Activated naive CD4-positive, alpha-beta T cell treated with Interleukin-2 at 50 U/mL for 16 hours (primary cell): ENCODE measurements around the gene CSNK1A1L.
"Not testable (repeated sequence)": the region's sequence is repeated elsewhere in the genome, so short reads cannot be mapped to it uniquely, and the experiment has no call there.

Experiments used
- DNase-seq: peaks from one replicate; pipeline ENCODE4 v3.0.0-alpha.2; 2020

Gene CSNK1A1L

GRCh38 chr13:37102896-37103295, 2.6 kb downstream of the CSNK1A1L start:
- no peak for DNase-seq

- DNase-seq, result no peak
These were observed 4.3 kb downstream of the CSNK1A1L start for GRCh38 chr13:37101201-37101600.

DNA sequence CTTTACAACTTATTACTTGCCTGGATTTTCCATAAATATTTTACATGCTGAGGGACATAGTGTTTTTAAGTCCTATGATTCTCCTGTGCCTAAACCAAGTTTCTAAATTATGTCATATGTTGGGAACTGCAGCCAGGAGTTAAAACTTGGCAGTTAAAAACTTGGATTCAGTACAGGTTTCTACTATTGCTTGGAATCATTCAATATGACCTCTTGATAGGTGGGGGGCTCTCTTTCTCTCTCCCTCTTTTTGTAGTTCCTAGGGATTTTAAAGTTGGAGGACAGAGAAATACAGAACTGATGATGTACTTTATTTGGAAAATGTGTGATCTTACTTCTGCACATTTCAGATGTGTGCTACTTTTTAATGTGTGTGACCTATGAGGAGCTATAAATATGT, 4.7 kb downstream of the CSNK1A1L start:
- no peak for DNase-seq

DNA sequence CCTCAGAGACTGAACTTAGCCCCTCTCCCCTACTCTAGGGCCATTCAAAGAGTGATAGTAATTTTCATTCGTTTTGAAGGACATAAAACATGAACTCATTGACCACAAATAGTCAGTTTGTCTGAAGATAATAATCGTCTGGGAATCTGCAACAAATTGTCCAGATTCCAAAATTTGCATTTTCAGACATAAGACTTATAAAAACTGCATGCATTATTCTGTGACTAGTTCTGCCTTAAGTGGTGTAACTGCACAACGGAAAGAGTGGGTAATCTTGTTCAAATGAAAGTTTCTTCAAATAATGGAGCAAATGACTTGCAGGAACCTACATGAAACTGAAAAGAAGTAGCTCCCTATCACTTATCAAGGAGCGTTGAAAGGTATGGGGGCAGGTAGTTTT, 8.4 kb downstream of the CSNK1A1L start:
- no peak for DNase-seq

DNA sequence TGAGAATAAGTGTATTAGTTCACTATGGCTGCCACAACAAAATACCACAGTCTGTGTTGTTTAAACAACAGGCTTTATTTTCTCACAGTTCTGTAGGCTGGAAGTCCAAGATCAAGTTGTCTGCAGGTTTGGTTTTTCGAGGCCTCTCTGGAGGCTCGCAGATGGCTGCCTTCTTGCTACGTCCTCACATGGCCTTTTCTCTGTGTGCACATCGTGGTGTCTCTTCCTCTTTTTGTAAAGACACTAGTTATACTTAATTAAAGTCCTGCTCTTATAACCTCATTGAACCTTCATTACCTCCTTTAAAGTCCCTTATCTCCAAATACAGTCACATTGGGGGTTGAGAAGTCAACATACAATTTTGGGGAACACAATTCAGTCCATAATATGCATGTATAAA, 10.6 kb downstream of the CSNK1A1L start:
- DNase-seq, result no peak

DNA sequence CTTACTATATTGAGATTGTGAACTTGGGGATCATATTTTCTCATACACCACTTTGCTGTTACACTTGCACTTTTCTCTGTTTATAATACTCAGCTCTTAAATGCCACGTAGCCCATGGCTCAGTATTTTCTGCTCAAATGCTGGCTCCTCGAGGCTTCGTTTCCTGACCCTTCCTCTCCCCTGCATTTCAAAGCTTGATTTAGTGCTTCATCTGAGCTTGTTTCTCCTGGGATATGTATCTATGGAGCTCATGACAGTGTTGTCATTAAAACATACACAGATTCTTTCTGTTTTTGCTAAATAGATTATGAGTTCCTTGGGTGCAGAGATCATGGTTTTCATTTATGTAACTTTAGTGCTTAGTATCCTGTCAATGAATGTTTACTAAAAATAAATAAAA, 11.4 kb downstream of the CSNK1A1L start:
- DNase-seq, result no peak

DNA sequence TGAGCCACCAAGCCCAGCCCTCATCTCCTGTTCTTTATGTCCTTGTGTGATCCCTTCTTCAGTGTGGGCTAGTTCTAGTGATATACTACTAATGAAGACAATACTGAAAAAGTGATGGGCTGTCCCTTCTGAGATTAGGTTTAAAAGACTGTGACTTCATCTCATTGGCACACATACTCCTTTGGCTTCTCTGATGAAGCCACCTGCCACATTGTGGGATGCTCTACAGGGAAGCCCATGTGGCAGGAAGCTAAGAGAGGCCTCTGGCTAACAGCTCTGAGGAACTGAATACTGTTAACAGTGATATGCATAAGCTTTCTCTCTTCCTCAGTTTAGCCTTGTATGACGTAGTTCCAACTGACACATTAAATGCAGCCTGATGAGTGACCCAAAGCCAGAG, 13.6 kb downstream of the CSNK1A1L start:
- no peak for DNase-seq

DNA sequence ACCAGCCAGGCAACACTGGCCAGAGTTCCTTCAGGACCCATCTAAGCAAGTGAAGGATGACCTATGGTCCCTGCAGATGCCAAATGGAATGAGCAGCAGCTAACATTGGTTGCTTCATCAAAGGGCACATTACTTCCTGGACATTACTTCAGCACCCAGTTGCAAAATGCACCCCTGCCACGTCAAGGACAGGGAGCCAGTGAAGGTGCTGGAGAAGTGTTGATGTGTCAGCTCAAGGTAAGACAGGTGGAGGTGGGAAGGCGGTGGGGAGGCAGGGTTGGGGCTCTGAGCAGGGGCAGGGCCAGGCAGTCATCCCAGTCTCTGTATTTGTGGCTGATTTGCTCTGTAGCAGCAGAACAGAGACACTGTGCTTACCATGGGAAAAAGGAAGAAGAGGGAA, 14.6 kb downstream of the CSNK1A1L start:
- no peak for DNase-seq

DNA sequence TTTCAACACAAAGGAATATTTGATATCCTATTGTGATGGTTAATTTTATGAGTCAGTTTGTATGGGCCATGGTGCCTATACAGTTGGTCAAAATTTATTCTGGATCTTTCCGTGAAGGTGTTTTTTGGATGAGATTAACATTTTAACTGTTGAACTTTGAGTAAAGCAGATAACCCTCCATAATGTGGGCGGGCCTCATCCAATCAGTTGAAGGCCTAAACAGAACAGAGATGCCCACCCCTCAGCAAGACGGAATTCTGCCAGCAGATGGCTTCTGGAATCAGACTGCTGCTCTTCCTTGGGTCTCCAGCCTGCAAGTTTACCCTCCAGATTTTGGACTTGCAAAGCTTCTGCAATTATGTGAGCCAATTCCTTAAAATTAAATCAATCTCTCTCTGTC, 16.0 kb downstream of the CSNK1A1L start:
- DNase-seq, result no peak

DNA sequence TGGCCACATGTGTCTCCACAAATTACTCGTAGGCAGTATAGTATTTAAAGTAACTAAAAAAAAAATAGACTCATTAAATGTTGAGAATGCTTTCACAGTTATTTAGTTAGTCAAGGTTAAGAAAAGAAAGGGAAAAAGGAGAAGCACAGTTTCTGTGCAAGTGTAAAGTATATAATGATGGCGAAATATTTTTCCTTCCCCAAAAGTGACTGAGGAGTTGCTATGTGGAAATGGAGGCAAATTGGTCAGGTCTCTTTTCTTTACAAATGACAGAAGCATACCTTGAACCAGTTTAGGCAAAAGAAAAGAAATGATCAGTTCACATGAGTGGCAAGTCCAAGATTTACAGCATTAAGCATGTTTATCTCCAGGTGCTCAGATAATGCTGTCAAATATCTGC, 18.0 kb downstream of the CSNK1A1L start:
- DNase-seq, result no peak

GRCh38 chr13:37085606-37086005, 19.9 kb downstream of the CSNK1A1L start:
- DNase-seq, result no peak

DNA sequence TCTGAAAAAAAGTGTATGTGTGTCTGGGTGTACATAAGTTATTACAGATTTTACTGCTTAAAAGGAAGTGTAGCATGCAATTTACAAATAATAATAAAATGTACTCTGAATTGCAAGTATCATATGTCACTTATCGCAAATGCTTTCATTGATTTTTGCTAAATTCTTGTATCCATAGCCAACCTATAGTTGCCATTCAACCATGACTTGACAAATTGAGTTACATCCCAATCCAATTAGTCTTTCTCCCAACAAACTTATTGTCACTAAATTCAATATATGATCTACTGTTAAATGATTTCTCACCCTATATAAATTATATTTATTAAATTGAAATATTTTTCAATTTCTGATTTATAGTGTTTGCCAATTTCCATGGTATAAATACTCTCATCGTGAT, 28.6 kb downstream of the CSNK1A1L start:
- no peak for DNase-seq

DNA sequence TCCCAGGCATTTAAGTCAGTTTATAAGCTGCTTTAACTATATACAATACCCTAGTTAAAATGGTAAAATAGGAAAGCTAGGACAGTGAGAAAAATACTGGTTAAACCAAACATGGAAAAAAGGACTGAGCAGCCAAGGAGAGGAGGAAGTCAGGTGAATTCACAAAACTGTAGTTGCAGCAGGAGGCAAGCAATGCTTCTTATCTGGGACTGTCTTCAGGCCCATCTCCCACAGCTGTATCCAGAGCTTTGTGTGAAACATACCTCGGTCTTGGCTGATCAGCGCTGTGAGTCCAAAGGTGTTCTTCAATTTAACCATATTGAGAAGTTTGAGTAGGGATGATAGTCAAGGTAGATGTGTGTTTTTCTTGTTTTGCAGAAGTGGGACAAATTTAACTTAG, 30.3 kb downstream of the CSNK1A1L start:
- no peak for DNase-seq

GRCh38 chr13:37074703-37075102, 30.8 kb downstream of the CSNK1A1L start:
- DNase-seq, result no peak

DNA sequence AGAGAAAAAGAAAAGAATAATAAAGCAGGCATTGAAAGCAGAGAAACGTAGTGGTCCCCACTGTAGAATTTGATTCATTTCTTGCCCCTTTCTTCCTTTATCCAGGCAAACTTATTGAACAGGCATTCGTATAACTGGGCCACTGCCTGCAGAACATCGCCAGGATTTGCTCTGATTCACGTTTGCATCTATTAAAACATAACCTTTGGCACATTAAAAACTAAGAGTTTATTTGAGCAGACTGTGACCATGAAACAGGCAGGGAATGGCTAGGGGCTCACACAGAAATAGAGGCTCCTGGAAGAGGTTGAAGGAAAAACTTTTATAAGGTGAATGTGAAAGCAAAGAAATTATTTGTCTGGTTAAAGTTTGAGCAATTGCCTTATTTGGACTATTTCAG, 33.4 kb downstream of the CSNK1A1L start:
- DNase-seq, result no peak

GRCh38 chr13:37070956-37071355, 34.5 kb downstream of the CSNK1A1L start:
- no peak for DNase-seq

DNA sequence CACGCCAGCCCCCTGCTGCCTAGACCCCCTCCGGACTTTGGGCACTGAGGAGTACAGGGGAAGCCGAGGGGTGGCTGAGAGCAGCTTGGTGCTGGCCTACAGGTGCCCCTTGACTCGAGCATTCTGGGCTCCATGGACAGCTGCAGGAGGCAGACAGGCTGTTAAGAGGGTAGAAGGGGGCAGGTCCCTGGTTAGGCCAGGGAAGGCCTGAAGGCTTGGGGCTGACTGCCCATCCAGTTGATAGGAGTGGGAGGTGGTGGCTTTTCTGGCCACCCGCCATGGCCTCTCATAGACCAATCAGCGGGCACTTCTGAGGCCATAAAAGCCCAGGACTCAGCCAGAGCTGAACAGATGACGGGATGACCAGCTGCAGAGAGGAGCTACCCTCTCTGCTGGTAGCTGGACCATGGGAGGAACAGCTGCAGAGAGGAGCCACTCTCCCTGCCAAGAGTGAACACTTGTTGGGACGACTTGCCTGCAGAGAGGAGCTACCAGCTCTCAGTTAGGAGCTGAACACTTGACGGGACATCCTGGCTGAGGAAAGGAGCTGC, 35.2 kb downstream of the CSNK1A1L start:
- no peak for DNase-seq

- DNase-seq, result no peak
These were observed 35.8 kb downstream of the CSNK1A1L start for GRCh38 chr13:37069597-37070103.

DNA sequence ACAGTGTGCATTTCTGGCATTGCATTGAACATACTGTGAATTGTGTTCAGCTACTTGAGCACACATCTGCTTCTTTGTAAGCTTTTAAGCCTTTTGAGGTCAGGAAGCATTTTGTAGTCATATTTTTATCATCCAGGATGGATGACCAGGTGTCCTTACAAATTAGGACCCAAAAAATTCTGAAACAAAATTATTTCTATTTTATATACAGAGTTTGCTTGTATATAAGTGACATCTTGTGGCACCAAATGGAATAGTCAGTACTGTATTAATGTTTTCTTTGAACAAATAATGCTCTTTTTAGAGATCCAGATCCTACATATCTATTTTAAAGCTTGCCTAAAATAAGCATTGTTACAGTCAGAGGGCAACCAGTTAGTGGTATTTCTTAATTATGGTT, 36.5 kb downstream of the CSNK1A1L start:
- no peak for DNase-seq

GRCh38 chr13:37067874-37068273, 37.6 kb downstream of the CSNK1A1L start:
- no peak for DNase-seq

DNA sequence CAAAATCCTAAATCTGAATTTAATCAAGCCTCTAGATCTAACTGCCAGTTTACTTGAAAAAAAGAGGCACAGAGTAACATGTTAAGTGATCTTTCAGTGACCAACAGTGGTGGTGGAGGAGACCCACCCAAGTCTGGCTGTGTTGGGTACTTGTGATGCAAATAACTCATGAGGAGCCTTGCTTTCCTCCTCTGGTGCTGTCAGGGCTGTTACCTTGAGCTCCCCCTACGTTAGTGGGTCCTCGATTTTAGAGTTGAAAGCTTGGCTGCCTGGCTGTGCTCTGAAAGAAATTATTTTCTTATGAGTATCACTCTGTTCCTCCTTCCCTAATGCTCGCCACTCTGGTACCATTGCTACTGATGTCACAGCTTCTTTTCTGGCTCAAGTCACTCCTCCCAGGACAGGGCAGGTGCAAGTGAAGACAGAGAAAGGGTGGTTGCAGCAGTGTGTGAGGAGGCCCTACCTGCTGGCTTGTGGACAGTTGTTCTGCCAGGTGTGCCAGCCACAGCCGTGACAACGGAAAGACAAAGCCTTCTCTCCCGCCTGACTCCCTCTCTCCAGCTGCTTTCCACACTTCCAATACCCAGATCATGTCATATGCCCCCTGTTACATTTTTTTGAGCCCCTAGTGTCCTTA, 39.5 kb downstream of the CSNK1A1L start:
- DNase-seq, result no peak

DNA sequence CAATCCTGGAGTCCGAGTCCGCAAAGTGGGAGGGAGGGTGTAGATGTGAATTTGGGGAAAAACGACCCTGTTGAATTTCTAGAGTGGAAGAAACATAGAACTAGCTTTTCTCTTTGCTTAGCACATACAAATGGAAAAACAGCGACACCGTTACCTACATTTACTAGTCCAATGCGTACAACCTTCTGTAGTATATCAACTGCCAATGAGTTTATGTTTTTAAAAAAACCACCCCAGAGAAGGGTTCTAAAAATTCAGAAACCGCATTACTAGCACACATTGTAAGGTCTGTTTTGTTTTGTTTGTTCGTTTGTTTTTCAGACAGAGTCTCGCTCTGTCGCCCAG, 45.6 kb downstream of the CSNK1A1L start:
- DNase-seq, result no peak

DNA sequence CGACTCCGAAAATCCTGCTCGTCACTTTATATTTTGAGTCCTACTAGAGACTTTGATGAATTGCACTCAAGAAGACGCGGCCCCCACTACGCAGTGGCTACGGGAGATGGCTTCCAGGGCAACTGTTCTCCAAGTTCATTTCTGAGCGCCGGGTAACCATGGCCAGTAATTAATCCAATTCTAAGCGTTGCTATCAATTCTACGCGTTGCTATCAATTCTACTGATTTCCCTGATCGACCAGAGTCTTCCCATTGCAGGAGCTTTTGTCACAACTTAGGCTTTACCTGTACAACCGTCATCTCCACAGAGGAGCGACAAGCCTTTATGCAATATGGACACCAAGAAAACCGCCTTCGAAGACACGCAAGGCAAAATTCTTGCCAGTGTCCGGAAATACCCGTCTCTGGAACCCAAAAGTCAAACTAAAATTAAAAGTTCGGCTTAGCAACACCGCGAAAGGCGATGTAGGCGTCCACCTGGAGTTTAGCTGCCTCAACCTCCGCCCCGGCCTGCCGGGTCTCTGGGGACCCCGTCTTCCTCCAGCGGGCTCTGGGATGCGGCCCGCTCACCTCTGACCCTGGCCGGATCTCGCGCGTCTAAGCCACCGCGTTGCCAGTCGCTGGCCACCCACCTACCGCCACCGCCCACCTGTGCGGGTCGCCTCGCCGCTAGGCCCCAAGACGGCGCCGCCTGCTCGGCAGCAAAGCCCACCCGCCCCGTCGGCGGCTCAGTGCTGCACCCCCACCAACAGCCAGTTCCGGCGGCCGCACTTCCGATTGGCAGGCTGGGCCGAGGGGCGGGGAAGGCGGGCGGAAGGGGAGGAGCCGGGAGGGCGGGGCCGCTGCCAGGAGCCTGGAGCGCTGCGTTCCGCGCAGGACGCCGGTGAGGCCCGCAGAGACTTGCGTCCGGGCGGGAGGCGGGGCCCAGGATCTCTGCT, 46.3 kb downstream of the CSNK1A1L start, which contains the start of gene SUPT20H:
Gene SUPT20H (minus strand): TSS at position 779 of the 938 bp plus-strand sequence. CDS start 8,198 bp downstream, outside the sequence.
- DNase-seq, result peak; percentile 96

GRCh38 chr13:37056228-37056627, 49.2 kb downstream of the CSNK1A1L start:
- not testable (repeated sequence) for DNase-seq
